Jurkat, Clone E6-1 (cell line): ENCODE measurements around the gene POU2AF1.

Experiments used
- DNase-seq: peaks from one replicate; pipeline ENCODE4 v3.0.0-alpha.2; 2011; ENCODE audit warnings: low read depth, low spot score
- H3K4me3 ChIP-seq: 2 replicates; pipeline ENCODE4 v1.5.1; 2011; ENCODE audit warnings: mild to moderate bottlenecking, low read length, control low read depth, moderate library complexity

Gene POU2AF1

DNA sequence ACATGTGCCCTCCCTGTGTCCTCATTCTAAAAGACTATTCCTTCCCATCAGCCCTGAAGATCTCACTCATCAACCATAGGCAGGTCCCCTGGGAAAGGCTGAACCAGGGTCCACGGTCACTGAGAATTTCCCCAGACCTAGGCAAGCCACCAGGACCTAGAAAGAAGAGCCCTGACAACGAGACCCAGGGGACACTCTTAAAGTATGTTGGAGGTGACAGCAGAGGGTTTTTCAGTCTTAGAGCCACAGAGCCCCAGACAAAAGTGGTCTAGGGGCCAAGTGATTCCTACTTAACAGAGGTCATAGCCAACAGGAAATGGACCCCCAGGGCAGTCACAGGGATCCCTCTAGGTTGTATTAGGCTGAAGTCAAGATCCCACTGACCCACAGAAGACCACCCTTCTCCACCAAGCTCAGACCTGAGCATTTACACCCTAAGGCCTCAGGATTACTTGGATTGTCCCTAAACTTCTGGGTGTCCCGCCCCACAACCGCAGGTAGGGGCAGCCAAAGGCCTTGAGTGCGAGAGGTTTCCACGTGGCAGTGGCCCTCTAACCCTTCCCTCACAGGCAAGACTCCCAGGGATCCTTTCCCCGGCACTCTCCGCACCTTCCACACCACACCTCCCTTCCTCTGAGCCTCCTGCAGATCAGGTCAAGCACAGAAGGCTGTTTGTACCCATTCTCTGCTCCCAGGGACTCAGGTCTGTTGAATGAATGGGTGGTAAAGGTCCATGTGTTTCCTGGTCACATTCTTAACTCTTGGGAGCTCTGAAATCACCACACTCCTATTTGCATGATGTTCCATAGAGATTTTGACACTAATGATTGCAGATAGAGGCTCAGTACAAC lies 12.3 kb downstream of the POU2AF1 start:
- no peak for DNase-seq
- no peak overlapping the region for H3K4me3 ChIP-seq

DNA sequence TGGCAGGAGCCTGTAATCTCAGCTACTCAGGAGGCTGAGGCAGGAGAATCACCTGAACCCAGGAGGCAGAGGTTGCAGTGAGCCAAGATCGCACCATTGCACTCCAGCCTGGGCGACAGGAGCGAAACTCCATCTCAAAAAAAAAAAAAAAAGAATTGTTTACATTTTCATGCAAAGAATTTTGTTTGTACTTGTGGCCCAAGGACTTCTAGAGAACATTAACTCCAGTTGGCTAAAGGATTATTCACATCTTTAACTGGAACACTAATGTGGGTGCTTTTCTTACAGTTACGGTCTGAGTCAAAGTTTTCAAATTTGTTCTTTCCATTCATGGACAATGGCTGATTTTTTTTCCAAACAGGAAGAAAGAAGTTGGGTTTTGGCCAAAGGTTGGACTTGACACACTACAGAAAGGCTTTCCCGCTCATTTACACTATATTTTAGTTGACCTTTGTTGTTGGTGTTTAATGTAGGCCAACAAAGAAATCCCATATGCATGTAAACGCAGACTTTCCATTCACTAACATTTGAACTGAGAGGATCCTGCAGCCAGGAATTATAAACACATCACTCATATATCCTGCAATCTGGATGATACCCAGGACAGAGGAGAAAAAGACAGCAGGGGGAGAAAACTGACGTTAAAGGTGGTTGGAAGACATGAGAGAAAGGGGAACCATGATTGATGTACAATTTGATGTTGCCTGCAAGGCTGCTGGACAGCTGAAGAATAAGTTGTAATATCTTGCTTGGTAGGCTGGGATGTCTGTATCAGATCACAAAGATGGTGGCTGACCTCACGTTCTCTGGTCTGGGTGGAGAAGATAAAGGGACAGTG lies 13.1 kb downstream of the POU2AF1 start:
- DNase-seq, result no peak
- no peak overlapping the region for H3K4me3 ChIP-seq

DNA sequence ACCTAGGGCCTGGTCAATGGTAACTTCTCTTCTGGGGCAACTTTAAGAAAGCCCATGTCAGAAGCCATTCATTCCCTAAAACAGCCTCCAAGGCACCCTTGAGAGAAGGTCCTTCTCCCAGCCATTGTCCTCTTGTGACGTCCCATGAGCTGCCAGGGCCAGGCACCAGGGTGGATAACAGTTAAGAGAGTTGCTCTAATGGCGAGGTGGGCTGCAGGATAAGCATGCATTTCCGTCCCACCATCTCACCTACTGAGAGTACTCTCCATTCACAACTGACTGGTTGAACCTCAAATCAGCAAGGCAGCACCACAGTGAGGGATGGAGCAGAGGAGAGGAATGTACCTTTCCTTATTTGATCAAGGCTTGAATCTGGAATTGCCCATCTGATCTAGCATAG lies 14.6 kb downstream of the POU2AF1 start:
- H3K4me3 ChIP-seq, result no peak overlapping the region
- DNase-seq, result no peak

DNA sequence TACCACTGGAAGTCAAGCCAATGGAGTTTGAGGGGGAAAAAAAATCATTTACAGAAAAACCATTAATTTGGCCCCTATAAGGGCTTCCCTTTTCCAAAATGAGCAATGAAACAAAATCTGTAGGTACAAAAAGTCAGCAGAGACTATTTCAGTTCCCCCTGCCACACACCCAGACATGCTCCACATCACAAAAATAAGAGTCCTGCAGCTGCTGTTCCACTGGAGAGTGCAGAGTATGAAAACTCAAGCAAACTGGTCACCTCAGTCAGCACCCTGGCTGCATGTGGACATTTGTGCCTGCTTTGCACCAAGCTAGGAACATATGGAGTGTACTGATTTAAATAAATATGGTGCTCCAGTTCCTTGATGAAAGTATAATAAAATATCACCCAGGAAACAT lies 15.1 kb downstream of the POU2AF1 start:
- no peak overlapping the region for H3K4me3 ChIP-seq
- DNase-seq, result no peak

DNA sequence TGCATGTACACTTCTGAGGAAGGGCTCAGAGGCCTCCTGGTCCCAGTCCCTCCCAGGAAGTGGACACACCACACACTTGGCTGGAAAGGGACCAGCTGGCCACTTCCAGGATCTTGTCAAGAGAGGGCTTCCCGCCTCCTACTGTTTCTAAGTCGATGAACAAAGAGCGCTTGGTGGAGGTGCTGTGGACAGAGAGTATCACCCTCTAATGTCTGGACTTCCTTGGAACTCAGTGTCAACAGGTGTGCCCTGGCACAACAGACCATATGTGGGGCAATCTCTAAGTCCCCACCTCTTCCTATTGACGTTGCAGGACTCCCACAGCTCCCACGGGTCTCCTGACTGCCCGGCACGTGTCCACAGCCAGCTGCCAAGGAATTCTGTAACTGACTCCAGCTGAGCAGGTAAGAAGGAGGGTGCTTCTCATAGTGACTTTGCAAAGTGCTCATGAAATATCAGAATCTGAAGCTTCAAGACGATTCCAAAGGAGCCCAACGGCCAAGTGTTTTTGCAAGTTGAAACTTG lies 16.1 kb downstream of the POU2AF1 start:
- DNase-seq, result no peak
- H3K4me3 ChIP-seq, result no peak overlapping the region

DNA sequence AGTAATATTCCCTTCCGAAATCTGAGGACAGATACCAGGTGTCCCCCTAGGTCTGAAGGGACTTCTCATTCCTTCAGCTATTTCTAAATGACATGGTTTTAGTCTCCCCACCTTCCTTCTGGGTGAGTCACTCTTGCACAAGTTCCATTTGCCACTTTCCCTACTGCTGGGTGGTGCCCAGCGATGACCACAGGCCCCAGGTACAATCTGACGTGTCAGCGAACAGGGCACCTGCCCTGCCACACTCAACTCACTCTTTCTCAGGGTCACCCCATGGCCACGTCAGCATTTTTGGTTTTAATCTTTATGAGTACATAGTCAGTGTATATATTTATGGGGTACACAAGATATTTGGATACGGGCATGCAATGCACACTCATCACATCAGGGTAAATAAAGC lies 17.2 kb downstream of the POU2AF1 start:
- DNase-seq, result no peak
- no peak overlapping the region for H3K4me3 ChIP-seq

DNA sequence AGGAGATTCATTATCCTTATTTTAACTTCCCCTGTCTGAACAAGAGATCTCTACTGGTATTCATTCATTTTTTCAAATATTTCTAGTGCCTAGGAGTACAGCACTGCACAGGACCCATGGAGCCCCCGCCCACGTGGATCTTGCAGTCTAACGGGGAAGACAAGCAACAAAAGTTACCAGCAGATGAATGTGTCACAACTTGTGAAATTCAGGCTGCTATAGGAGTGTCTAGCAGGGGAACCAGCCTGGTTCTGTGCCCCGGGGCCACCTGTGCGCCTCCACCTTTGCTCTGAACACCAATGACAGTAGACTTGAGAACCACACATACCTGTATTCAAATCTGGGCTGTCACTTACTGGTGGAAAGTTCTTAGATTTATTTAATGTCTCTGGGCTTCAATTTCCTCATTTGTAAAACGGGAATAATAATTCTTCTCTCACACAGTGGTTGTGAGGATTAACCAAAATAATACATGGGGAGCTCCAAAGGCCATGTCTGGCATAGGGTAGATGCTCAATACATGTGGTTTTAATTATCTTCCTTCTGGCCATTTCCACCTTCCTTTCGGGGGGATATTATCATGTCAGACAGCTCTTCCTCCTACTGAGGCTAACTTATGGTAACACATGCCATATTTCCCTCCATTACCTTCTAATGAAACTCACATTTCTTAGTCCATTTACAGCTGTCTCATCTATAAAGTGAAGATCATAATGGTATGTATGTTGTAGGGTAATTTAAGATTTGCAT lies 17.8 kb downstream of the POU2AF1 start:
- DNase-seq, result no peak
- H3K4me3 ChIP-seq, result no peak overlapping the region

DNA sequence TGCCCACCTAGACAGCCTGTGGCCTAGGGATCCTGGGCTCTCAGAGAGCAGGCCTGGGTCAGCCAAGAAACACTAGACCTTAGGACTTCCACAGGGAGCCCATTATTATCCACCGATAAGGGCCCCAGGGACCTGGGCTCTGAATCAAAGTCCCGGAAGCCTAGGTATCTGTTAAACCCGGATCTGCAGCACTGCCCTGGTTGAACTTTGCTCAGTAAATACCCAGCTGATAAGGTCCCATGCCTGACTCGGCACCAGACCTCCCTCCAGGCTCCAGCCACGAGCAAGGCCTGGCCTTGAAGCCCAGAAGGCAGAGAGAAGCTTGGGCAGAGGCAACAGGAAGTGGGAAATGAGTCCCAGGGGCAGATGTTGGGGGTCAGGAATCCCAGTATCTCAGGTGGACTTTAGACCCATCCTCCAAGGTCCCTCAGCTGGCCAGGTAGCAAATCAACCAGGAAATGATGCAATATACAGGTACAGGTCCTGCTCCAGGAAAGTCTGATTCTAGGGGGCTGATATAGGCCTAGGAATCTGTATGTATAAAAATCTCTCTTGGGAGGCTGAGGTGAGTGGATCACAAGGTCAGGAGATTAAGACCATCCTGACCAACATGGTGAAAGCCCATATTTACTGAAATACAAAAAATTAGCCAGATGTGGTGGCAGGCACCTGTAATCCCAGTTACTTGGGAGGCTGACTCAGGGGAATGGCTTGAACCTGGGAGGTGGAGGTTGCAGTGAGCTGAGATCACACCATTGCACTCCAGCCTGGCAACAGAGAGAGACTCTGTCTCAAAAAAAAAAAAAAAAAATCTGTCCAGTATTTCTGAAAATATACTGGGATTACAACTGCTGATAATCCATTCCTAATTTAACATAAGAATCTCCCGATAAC lies 18.7 kb downstream of the POU2AF1 start:
- H3K4me3 ChIP-seq, result no peak overlapping the region
- DNase-seq, result no peak

DNA sequence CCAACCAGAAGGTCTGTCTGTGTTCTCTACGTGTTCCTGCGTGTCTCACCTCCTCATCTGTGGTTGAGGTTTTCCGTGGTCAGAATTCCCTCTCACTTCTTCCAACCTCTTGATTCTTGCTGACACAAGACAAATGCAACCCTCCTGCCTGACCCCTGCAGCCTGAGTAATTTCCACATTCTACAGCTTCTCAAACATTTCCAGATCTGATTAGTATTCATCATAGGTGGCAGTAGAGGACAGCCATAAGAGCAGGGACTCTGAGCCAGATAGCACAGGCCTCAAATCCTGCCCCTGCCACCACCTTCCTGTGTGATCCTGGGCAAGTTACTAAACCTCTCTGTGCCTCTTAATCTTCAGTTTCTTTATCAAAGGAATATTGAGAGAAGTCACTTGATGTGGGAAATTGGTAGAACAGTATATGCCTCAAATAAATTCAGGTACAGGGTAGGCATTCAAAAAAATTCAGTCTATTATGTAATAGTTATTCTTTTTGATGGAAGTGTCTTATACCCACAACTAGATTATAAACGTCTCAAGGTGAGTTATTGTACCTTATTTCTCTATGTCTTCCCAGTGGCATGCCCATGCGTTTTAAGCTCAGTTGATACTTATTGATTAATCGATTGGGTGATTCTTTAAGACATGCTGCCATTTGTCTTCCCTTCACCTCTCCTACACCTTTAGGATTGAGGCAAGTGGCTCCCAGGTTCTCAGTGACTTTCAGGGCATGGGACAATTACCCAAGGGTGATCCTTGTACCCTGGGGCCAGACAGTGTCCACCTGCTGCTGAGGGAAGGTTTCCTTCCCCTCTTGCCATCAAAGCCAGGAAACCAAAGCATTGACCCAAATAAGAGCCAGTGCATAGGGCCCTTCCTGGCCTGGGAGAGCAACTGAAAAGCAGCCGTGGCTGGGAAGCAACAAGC lies 19.6 kb downstream of the POU2AF1 start:
- no peak for DNase-seq
- no peak overlapping the region for H3K4me3 ChIP-seq

DNA sequence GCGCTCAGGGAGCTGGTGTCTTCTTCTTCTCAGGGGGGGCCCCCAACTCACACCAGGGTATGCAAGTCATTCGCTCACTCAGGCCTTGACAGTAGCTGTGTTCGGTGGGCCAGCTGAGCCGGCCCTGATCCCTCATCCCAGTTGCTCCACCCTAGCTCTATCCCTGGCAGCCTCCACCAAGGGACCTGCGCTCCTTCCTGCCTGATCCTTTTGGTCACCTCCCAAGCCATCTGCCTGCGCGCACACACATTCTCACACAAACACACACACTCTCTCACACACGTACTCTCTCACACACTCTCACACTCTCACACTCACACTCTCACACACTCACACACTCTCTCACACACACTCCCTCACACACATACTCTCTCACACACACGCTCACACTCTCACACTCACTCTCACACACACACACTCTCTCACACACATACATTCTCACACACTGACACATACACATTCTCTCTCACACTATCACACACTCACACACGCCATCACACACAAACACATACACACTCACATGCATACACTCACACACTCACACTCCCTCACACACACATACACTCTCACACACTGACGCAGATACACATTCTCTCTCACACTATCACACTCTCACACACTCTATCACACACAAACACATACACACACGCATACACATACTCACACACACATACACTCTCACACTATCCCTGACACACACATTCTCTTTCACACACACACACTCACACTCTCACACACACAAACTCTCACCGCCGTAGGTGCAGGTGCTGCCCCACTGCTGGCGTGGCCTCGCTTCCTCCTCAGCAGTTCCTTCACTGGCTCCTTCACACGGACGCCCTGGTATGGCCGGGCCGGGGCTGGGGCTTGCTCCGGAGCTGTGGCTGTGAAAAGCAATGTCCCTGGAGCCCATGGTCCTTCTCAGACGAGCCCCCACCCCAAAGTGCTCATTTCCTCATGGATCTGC lies 20.8 kb downstream of the POU2AF1 start:
- H3K4me3 ChIP-seq, result no peak overlapping the region

DNA sequence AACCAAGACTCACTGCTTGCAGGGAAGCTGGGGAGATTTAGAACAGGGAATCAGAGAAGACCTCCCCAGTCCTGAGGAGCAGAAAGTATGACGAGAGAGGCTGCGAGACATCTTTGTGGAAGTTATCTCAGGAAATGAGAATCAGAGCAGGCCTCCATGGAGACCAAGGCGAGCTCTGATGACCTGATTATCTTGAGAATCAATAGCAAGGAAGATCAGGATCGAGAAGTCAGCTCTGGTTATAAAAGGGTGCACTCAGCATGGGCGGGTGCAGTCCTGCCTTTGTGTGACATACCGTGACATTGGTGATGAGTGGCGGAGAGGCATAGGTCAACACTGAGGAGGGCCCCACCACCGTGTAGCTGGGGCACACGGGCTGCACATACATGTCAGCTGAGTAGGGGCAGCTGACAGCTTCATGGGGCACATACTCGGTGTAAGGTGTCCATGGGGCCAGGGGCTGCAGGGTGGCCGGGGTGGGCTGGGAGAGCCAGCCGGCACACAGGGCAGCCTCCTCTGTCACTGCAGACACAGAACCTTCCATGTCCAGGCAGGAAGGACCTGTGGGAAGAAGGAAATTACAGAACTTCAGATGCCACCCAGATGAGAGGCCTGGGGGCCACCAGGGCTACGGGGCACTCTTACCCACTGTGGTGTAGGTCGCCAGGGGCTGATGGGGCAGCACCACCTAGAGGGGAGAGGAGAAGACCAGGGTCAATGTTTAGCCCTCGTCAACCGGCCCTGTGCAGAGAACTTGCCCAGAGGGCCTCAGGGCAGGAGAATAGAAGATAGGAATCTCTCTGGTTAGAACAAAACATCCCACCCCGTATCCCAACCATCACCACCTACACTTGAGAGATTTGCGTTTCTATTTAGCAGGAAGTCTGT lies 21.7 kb downstream of the POU2AF1 start:
- DNase-seq, result no peak
- H3K4me3 ChIP-seq, result no peak overlapping the region

More for the DNA sequence above, 20.8 kb downstream of the POU2AF1 start:
- no peak for DNase-seq

DNA sequence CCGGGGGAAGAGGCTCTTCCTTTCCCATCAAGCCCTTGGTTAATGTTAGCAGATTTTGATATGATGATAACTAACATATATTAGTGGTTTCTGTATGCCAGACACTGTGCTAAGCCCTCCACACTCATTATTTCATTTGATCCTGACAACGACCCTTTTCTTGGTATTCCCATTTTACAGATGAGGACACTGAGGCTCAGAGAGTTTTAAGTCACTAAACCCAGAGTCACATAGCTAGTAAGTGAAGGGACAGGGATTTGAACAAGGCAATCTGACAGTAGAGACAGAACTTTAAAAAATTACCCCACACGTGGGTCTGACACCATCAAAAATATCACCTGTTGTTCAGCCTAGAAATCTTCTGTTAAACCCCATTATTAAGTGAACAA lies 22.4 kb downstream of the POU2AF1 start:
- no peak overlapping the region for H3K4me3 ChIP-seq
- DNase-seq, result no peak

DNA sequence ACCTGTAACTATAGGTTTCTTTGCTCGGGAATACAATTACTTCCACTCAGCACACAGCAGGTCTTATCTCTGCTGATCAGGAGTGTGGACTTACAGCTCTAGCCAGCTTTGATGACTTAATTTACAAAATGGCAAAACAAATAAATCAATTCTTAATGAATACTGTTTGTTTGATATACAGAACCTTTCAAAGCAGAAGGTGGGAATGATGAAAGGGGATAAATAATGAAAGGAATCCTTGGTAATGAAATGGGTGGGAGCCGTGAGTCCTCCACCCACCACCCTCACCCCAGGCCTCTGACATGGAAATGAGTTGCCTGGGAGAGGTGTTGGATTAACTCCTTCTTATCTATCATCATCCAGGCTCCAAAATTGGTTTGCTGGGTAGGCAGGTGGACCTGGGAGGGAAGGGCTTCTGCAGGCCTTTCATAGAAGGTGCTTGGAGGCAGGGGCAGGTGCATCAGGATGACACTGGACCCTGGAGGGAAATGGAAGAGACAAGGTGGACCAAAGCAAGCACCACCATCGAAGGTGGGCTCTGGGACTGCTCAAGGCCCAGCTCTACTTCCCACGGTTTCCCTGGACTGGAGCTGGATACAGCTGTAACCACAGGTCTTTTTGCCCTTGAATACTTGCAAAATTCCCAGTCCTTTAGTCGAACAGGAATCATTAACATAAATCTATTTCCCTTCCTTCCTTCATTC lies 23.0 kb downstream of the POU2AF1 start:
- DNase-seq, result no peak

DNA sequence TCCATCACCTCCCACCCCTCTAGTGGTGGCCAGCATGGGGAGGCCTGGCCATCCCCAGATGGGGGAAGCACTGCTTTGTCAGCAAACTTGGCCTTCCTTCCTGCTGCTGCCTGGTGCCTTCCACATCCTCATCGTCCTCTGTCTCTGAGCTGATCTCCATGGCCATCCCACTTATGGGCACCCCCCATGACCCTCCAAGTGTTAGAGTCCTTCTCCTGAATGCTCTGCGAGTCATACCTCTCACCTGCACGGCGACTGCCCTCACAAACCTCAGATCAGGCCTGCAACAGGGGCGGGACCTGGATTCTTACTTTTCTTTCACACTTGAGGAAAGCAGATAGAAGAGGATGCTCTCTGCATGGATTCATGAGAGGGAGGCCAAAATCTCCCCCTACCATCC lies 24.0 kb downstream of the POU2AF1 start:
- H3K4me3 ChIP-seq, result no peak overlapping the region
- no peak for DNase-seq

More for the DNA sequence above, 23.0 kb downstream of the POU2AF1 start:
- H3K4me3 ChIP-seq, result no peak overlapping the region

DNA sequence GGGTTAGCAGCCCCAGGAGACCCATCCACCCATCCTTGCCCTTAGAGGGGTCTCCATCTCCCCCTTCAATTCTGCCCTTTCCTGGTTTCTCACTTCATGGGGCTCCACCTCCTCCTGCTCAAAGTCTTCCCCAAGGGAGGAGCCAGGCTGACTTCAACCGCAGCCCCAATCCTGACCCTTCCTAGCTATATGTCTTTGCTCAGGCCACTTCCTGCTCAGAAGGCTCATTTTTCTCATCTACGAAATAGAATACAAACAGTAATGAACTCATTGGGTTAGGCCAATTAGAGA lies 24.5 kb downstream of the POU2AF1 start:
- DNase-seq, result no peak
- no peak overlapping the region for H3K4me3 ChIP-seq
